Lower leg skin (tissue), 4 donors: ENCODE measurements around the gene MDFIC2. TPM values are rescaled to one million over a fixed set of nuclear protein-coding genes. Genes with fewer than 3 reads are reported as not detected.

ENCODE experiments used
- DNase-seq, 2 donors: peaks; one replicate each; pipeline ENCODE4 v3.0.0-alpha.2; 2019; ENCODE audit warnings: low spot score in 2 of 2
- H3K4me3 ChIP-seq: fragments of 200-600 bp; sonication (generic); 2 replicates; pipeline ENCODE4 v1.5.1; 2017; ENCODE audit warnings: mild to moderate bottlenecking, low read depth; ENCODE audit not compliant: poor library complexity, severe bottlenecking
- POLR2A ChIP-seq, 2 donors: fragments of 450-650 bp; IDR thresholded peaks; one replicate each; pipeline ENCODE4 v1.6.1; 2016 to 2017; ENCODE audit warnings: antibody characterized with exemption in 2 of 2, mild to moderate bottlenecking in 1 of 2, moderate library complexity in 1 of 2
- WGBS, 2 donors: methylation state at CpG; one replicate each; pipeline ENCODE4 v1.1.5; 2018; 5-methylcytosine and 5-hydroxymethylcytosine counted together
- intact Hi-C: fragments of 100-400 bp; cut with DNase I; formaldehyde crosslinking; loops from one replicate; pipeline ENCODE4 v1.15.0; 2023; ENCODE audit warnings: low total_unique reads
- total RNA-seq, 4 donors: library from RNA; depleted of rRNA; stranded (reverse); fragments of >200 nt; gene quantifications; one replicate each; pipeline ENCODE4 v1.1.0, GENCODE V29; 2016
- TF ChIP-seq, protein P1 (sequence below), 3 donors: fragments of 450-650 bp; IDR thresholded peaks; one replicate each; pipeline ENCODE4 v1.5.1; 2016; ENCODE audit warnings: antibody characterized with exemption in 3 of 3, mild to moderate bottlenecking in 3 of 3, moderate library complexity in 2 of 3

MDFIC2 gene
- total RNA-seq, 4 donors from 2014 or later: not detected

DNA sequence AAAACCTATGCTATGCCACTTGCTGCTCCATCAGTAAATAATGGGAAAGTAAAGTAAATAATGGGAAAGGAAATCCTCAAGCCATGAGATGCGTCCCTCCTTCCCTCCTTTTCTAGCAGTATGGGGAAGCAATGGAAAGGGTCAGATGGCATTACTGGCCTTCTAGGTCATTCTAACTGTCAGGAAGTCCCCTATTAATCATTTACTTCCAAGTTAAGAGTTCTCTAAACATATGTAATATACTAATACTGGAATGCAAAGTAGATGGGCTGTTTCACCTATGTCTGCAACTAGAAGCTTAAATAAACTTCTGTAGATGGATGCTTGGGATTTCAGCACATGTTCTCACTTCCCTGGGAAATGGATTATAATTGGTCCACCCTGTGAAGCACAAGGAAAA lies 55.9 kb downstream of the MDFIC2 start:
- 72 to 89% methylated on average over 1 of the region's 1 CpG for WGBS, 2 donors
- no peak for DNase-seq
- no peak overlapping the region for H3K4me3 ChIP-seq
- TF ChIP-seq, protein P1, sequence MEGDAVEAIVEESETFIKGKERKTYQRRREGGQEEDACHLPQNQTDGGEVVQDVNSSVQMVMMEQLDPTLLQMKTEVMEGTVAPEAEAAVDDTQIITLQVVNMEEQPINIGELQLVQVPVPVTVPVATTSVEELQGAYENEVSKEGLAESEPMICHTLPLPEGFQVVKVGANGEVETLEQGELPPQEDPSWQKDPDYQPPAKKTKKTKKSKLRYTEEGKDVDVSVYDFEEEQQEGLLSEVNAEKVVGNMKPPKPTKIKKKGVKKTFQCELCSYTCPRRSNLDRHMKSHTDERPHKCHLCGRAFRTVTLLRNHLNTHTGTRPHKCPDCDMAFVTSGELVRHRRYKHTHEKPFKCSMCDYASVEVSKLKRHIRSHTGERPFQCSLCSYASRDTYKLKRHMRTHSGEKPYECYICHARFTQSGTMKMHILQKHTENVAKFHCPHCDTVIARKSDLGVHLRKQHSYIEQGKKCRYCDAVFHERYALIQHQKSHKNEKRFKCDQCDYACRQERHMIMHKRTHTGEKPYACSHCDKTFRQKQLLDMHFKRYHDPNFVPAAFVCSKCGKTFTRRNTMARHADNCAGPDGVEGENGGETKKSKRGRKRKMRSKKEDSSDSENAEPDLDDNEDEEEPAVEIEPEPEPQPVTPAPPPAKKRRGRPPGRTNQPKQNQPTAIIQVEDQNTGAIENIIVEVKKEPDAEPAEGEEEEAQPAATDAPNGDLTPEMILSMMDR (IDR thresholded peaks at IDR 0.05): no peak
- TF ChIP-seq POLR2A (IDR thresholded peaks at IDR 0.05): no peak
- intact Hi-C loops: no loop called here

DNA sequence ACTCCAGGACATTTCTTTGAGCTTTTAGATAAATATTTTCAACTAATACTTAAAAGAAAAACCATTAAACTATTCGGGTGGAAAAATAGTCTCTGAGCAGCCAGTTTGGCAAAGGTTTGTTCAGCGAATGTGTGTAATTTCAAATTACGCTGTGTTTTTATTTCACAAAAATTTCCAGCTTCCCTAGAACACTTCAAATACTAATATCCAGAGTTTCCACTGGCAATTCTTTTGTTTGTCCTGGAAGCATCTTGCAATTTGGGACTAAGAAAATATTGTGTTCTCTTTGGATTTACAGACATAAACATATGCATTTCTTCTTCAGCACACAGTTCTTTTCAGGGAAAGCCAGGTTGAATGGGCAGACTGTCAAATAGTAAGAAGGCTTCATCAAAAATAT lies 61.9 kb downstream of the MDFIC2 start:
- H3K4me3 ChIP-seq: no peak overlapping the region
- no peak for DNase-seq
- intact Hi-C loops: no loop called here
- TF ChIP-seq, protein P1 (IDR thresholded peaks at IDR 0.05): no peak
- no peak for TF ChIP-seq POLR2A (IDR thresholded peaks at IDR 0.05)
- WGBS, 2 donors: 61 to 72% methylated on average over 3 of the region's 3 CpGs

DNA sequence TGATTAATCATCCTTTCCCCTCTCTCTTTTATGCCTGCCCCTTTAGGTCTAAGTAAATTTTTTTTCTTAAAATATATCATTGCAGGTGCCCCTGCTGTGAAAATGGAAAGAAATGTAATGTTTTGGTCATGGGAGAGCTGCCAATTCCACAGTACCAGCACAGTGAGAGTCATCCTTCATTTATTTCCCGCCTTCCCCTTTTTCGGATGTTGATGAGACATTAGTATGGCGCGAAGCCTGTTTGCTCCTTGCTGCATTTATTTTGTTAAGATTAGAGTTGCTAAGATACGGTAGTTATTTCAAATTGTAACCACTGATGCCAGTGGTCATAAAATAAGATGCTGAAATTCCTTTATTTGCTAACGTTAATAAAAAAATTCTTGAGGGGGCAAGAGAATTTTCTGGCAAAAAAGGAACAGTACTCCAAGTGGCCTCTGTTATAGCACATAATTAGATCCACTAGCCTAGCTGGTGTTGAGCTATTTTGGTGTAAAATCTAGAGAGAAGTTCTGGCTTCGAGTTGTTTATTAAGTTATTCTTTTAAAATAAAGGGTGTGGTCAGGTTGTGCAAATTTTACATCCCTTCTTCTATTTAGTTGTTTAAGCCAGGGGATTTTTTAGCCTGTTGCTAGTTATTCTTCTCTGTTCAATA lies 62.8 kb downstream of the MDFIC2 start:
- 53 to 55% methylated on average over 7 of the region's 7 CpGs for WGBS, 2 donors
- no peak overlapping the region for H3K4me3 ChIP-seq
- intact Hi-C loops: no loop called here
- DNase-seq: no peak
- no peak for TF ChIP-seq POLR2A (IDR thresholded peaks at IDR 0.05)
- TF ChIP-seq, protein P1 (IDR thresholded peaks at IDR 0.05): no peak

DNA sequence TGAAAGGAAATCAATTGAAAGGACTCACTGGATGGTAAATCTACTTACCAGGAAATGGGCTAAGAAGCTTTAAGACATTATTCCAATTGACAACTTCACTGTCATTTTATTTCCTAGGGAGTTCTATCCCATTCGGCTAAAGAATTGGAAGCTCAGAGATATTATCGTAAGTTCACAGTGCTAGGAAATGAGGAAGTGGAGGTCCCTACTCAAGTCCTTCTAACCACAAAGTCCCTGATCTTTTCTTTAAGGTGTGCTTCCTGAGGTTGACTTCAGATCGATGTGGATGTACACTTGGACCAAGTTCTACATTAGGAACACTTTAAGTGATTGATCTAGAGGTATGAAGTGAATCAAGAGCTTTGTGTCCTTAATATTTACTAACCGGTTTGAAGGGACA lies 63.6 kb downstream of the MDFIC2 start:
- 87 to 92% methylated on average over 4 of the region's 4 CpGs for WGBS, 2 donors
- intact Hi-C loops: no loop called here
- no peak for DNase-seq
- no peak for TF ChIP-seq POLR2A (IDR thresholded peaks at IDR 0.05)
- TF ChIP-seq, protein P1 (IDR thresholded peaks at IDR 0.05): no peak
- H3K4me3 ChIP-seq: no peak overlapping the region

DNA sequence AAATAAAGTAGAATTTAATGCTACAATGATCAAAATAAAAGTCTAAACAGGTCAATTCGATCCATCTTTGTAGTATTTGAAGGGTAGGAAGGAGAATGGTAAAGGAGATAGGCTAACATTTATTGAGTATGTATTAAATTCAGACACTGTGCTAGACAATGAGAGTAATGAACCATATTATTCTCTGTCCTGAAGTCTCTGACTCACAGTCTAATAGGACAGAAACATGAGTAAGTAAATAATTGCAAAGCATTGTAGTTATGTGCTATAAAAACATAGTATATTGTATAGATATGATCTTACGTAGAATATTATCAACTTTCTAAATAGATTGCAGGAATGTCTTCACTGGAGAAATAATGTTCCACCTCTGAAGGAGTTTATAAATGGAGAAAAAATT lies 64.5 kb downstream of the MDFIC2 start:
- no peak overlapping the region for H3K4me3 ChIP-seq
- 86 to 89% methylated on average over 2 of the region's 2 CpGs for WGBS, 2 donors
- intact Hi-C loops: no loop called here
- TF ChIP-seq, protein P1 (IDR thresholded peaks at IDR 0.05): no peak
- TF ChIP-seq POLR2A (IDR thresholded peaks at IDR 0.05): no peak
- no peak for DNase-seq
